Measurements from ENCODE around the gene CTTN.

Gene CTTN

GRCh38 chr11:70466154-70466553 is 67.8 kb downstream of the CTTN start:
- H3K36me3 ChIP-seq (ENCODE audit: insufficient read depth, low read length): no peaks in the 10 kb centered on the region
- H3K27ac ChIP-seq (ENCODE audit: low read depth, low read length): no peak overlapping the region
- H3K4me1 ChIP-seq (ENCODE audit: control insufficient read depth, insufficient read depth, low read length, unreplicated experiment): no peaks in the 10 kb centered on the region
- H3K4me3 ChIP-seq (ENCODE audit: low read depth, low read length): no peak overlapping the region
- H3K27me3 ChIP-seq (ENCODE audit: insufficient read depth, low read length): peaks cover 3% of the 10 kb centered on the region; the same call in 1 of the 2 replicates
- H3K79me2 ChIP-seq (ENCODE audit: control insufficient read depth, insufficient read depth, low read length, unreplicated experiment): no peaks in the 10 kb centered on the region
- H2AFZ ChIP-seq (ENCODE audit: low read length, unreplicated experiment): no peak overlapping the region

- H3K27me3 ChIP-seq (ENCODE audit: insufficient read depth, low read length): peaks cover 3% of the 10 kb centered on the region; the same call in 1 of the 2 replicates
- H3K4me3 ChIP-seq (ENCODE audit: low read depth, low read length): no peak overlapping the region
- H3K27ac ChIP-seq (ENCODE audit: low read depth, low read length): no peak overlapping the region
- H2AFZ ChIP-seq (ENCODE audit: low read length, unreplicated experiment): no peak overlapping the region
- H3K4me1 ChIP-seq (ENCODE audit: control insufficient read depth, insufficient read depth, low read length, unreplicated experiment): no peaks in the 10 kb centered on the region
- H3K79me2 ChIP-seq (ENCODE audit: control insufficient read depth, insufficient read depth, low read length, unreplicated experiment): no peaks in the 10 kb centered on the region
- H3K36me3 ChIP-seq (ENCODE audit: insufficient read depth, low read length): no peaks in the 10 kb centered on the region
Observed at GRCh38 chr11:70466596-70466995, 68.3 kb downstream of the CTTN start.

GRCh38 chr11:70467201-70468085 is 69.1 kb downstream of the CTTN start:
- H2AFZ ChIP-seq (ENCODE audit: low read length, unreplicated experiment): no peak overlapping the region
- no peaks in the 10 kb centered on the region for H3K27me3 ChIP-seq (ENCODE audit: insufficient read depth, low read length)
- no peak overlapping the region for H3K27ac ChIP-seq (ENCODE audit: low read depth, low read length)

GRCh38 chr11:70468256-70469195 is 70.2 kb downstream of the CTTN start:
- H3K27me3 ChIP-seq (ENCODE audit: insufficient read depth, low read length): no peaks in the 10 kb centered on the region
- H3K4me3 ChIP-seq (ENCODE audit: low read depth, low read length): no peak overlapping the region

More at GRCh38 chr11:70467201-70468085, 69.1 kb downstream of the CTTN start:
- Histone ChIP-seq H3K36me3 (ENCODE audit: insufficient read depth, low read length) (no peaks in the 10 kb centered on the region), H3K4me3 (ENCODE audit: low read depth, low read length) (no peak overlapping the region), H3K79me2 (ENCODE audit: control insufficient read depth, insufficient read depth, low read length, unreplicated experiment) (no peaks in the 10 kb centered on the region), H3K4me1 (ENCODE audit: control insufficient read depth, insufficient read depth, low read length, unreplicated experiment) (no peaks in the 10 kb centered on the region)

GRCh38 chr11:70470127-70470526 is 71.8 kb downstream of the CTTN start:
- H3K4me1 ChIP-seq (ENCODE audit: control insufficient read depth, insufficient read depth, low read length, unreplicated experiment): no peaks in the 10 kb centered on the region
- H3K27me3 ChIP-seq (ENCODE audit: insufficient read depth, low read length): no peaks in the 10 kb centered on the region
- H3K4me3 ChIP-seq (ENCODE audit: low read depth, low read length): no peak overlapping the region
- H2AFZ ChIP-seq (ENCODE audit: low read length, unreplicated experiment): no peak overlapping the region
- H3K79me2 ChIP-seq (ENCODE audit: control insufficient read depth, insufficient read depth, low read length, unreplicated experiment): no peaks in the 10 kb centered on the region
- H3K36me3 ChIP-seq (ENCODE audit: insufficient read depth, low read length): no peaks in the 10 kb centered on the region
- no peak overlapping the region for H3K27ac ChIP-seq (ENCODE audit: low read depth, low read length)

More at GRCh38 chr11:70468256-70469195, 70.2 kb downstream of the CTTN start:
- no peak overlapping the region for H3K27ac ChIP-seq (ENCODE audit: low read depth, low read length)
- no peak overlapping the region for H2AFZ ChIP-seq (ENCODE audit: low read length, unreplicated experiment)
- H3K4me1 ChIP-seq (ENCODE audit: control insufficient read depth, insufficient read depth, low read length, unreplicated experiment): no peaks in the 10 kb centered on the region
- no peaks in the 10 kb centered on the region for H3K36me3 ChIP-seq (ENCODE audit: insufficient read depth, low read length)
- no peaks in the 10 kb centered on the region for H3K79me2 ChIP-seq (ENCODE audit: control insufficient read depth, insufficient read depth, low read length, unreplicated experiment)

GRCh38 chr11:70471254-70471653 is 72.9 kb downstream of the CTTN start:
- no peaks in the 10 kb centered on the region for H3K27me3 ChIP-seq (ENCODE audit: insufficient read depth, low read length)
- no peaks in the 10 kb centered on the region for H3K4me1 ChIP-seq (ENCODE audit: control insufficient read depth, insufficient read depth, low read length, unreplicated experiment)
- H3K4me3 ChIP-seq (ENCODE audit: low read depth, low read length): no peak overlapping the region
- H2AFZ ChIP-seq (ENCODE audit: low read length, unreplicated experiment): no peak overlapping the region
- no peaks in the 10 kb centered on the region for H3K79me2 ChIP-seq (ENCODE audit: control insufficient read depth, insufficient read depth, low read length, unreplicated experiment)
- no peak overlapping the region for H3K27ac ChIP-seq (ENCODE audit: low read depth, low read length)
- H3K36me3 ChIP-seq (ENCODE audit: insufficient read depth, low read length): no peaks in the 10 kb centered on the region

- H3K27me3 ChIP-seq (ENCODE audit: insufficient read depth, low read length): no peaks in the 10 kb centered on the region
- H3K4me1 ChIP-seq (ENCODE audit: control insufficient read depth, insufficient read depth, low read length, unreplicated experiment): no peaks in the 10 kb centered on the region
Observed at GRCh38 chr11:70472240-70472639, 73.9 kb downstream of the CTTN start.

GRCh38 chr11:70473186-70473872 is 75.0 kb downstream of the CTTN start:
- Histone ChIP-seq H2AFZ (ENCODE audit: low read length, unreplicated experiment) (no peak overlapping the region), H3K4me1 (ENCODE audit: control insufficient read depth, insufficient read depth, low read length, unreplicated experiment) (no peaks in the 10 kb centered on the region), H3K4me3 (ENCODE audit: low read depth, low read length) (no peak overlapping the region), H3K36me3 (ENCODE audit: insufficient read depth, low read length) (no peaks in the 10 kb centered on the region), H3K27ac (ENCODE audit: low read depth, low read length) (no peak overlapping the region), H3K79me2 (ENCODE audit: control insufficient read depth, insufficient read depth, low read length, unreplicated experiment) (no peaks in the 10 kb centered on the region), H3K27me3 (ENCODE audit: insufficient read depth, low read length) (no peaks in the 10 kb centered on the region)

More at GRCh38 chr11:70472240-70472639, 73.9 kb downstream of the CTTN start:
- Histone ChIP-seq H3K36me3 (ENCODE audit: insufficient read depth, low read length) (no peaks in the 10 kb centered on the region), H3K4me3 (ENCODE audit: low read depth, low read length) (no peak overlapping the region), H3K27ac (ENCODE audit: low read depth, low read length) (no peak overlapping the region), H3K79me2 (ENCODE audit: control insufficient read depth, insufficient read depth, low read length, unreplicated experiment) (no peaks in the 10 kb centered on the region), H2AFZ (ENCODE audit: low read length, unreplicated experiment) (no peak overlapping the region)

- H3K4me3 ChIP-seq (ENCODE audit: low read depth, low read length): no peak overlapping the region
- H3K27me3 ChIP-seq (ENCODE audit: insufficient read depth, low read length): no peaks in the 10 kb centered on the region
- H3K27ac ChIP-seq (ENCODE audit: low read depth, low read length): no peak overlapping the region
- no peak overlapping the region for H2AFZ ChIP-seq (ENCODE audit: low read length, unreplicated experiment)
- H3K79me2 ChIP-seq (ENCODE audit: control insufficient read depth, insufficient read depth, low read length, unreplicated experiment): no peaks in the 10 kb centered on the region
- H3K36me3 ChIP-seq (ENCODE audit: insufficient read depth, low read length): no peaks in the 10 kb centered on the region
- H3K4me1 ChIP-seq (ENCODE audit: control insufficient read depth, insufficient read depth, low read length, unreplicated experiment): no peaks in the 10 kb centered on the region
Observed at GRCh38 chr11:70473873-70474690, 75.8 kb downstream of the CTTN start.

All from ACC112 (cell line).